Stimulated activated CD8-positive, alpha-beta memory T cell treated with anti-CD3 and anti-CD28 coated beads, Interleukin-2, amount 100 ng/mL, for 1 hour (primary cell): Measurements from ENCODE around the gene GALNT17.
"Not testable (repeated sequence)": the region's sequence is repeated elsewhere in the genome, so short reads cannot be mapped to it uniquely, and the experiment has no call there.

ENCODE experiments used
- DNase-seq, 2 donors: peaks; one replicate each; pipeline ENCODE4 v3.0.0-alpha.2; 2020; ENCODE audit warnings: low read depth in 2 of 2

The GALNT17 gene

DNA sequence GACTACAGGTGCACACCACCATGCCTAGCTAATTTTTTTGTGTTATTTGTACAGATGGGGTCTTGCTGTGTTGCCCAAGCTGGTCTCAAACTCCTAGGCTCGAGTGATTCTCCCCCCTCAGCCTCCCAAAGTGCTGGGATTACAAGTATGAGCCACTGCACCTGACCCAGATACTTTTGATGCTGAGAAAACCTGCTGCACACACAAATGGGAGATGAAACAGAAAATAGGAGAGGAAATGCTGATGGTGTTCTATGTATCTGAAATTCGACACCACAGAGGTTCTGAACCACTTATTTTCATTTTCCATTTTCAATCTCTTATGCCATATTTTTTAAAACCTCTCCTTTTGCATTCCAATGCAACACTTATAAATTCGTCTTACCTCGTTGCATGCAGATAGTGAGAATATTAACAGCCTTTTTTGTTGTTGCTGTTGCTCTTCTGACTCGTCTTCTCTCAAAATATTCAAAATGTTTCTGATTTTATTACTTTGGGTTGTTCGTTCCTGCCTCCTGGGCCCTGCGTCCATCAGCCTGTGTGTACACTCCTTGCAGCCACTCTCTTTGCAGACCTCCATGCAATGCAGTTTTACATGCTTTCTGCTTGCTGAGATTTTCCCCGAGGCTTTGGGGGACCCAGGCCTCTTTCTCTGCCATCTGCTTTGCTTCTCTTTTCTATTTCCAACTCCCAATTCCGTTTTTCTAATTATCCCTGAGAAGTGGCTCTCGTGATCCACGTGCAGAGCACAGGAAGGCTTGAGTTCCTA, 556.1 kb downstream of the GALNT17 start:
- DNase-seq, result no peak

- no peak for DNase-seq
These were observed 559.6 kb downstream of the GALNT17 start for GRCh38 chr7:71691538-71691937.

DNA sequence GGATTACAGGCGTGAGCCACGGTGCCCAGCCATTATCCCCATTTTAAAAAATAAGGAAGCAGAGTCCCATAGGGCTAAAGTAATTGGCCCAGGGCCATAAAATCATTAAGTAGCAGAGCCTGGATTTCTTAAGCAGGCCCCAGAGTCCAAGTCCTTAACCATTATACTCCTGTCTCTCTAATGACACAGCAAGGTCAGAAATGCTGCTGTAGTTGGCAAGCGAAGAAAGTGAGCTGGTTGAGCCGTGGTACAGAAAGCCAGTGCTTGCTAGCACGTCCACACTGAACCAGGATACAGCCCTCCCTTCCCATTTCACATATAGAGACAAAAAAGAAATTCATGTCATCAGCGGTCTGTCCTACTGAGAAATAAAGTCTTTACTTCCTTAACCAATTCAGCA, 562.7 kb downstream of the GALNT17 start:
- no peak for DNase-seq

- DNase-seq, result no peak
These were observed 563.2 kb downstream of the GALNT17 start for GRCh38 chr7:71695186-71695585.

- no peak for DNase-seq
These were observed 564.6 kb downstream of the GALNT17 start for GRCh38 chr7:71696511-71696910.

DNA sequence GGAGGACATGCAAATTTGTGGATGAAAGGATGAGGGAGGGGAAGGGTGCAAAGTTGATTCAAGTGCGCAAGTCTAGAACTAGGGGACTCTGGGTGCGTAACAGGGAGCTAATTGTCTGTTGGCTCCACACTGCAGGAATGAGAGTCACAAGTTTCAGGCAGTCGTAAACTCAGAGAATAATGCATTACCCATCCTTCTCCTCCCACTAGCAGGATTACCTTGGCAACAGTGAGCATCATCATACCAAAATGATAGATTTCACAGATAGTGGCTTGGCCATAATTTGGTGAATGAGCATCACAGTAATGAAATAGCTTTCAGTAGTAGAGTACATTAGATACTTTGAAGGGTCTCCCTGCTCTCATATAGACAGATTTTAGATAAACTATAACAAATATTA, 565.5 kb downstream of the GALNT17 start:
- no peak for DNase-seq

- no peak for DNase-seq
These were observed 573.3 kb downstream of the GALNT17 start for GRCh38 chr7:71705217-71705616.

GRCh38 chr7:71705901-71706596, 574.1 kb downstream of the GALNT17 start:
- no peak for DNase-seq

GRCh38 chr7:71706597-71706975, 574.6 kb downstream of the GALNT17 start:
- no peak for DNase-seq

GRCh38 chr7:71707041-71707440, 575.1 kb downstream of the GALNT17 start:
- DNase-seq, result no peak

- DNase-seq, result no peak
These were observed 576.8 kb downstream of the GALNT17 start for GRCh38 chr7:71708710-71709109.

GRCh38 chr7:71710442-71710841, 578.5 kb downstream of the GALNT17 start:
- DNase-seq, result no peak

DNA sequence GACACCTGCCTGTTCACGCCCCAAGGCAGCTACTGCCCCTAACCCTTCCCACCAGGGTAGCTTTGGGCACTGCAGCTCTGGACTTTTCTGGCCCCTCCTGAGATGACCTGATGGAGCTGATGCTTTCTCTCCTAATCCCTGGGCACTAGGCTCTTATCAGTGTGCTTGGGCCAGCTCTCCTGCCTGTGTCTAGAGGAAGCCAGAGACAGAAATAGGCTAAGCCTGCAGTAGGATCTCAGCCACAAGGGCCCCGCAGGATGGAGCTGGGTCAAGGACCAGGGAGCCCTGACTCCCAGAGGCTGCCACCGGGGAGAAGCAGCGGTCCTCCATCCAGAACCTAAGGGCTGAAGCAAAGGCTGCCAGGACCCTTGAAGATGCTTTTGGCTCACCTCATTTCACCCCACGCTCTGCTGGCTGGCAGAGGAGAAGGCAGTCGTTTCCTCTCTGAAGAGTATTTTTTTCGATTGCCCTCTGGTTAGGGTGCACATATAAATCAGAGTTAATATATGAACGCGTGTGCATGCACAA, 580.8 kb downstream of the GALNT17 start:
- no peak for DNase-seq

DNA sequence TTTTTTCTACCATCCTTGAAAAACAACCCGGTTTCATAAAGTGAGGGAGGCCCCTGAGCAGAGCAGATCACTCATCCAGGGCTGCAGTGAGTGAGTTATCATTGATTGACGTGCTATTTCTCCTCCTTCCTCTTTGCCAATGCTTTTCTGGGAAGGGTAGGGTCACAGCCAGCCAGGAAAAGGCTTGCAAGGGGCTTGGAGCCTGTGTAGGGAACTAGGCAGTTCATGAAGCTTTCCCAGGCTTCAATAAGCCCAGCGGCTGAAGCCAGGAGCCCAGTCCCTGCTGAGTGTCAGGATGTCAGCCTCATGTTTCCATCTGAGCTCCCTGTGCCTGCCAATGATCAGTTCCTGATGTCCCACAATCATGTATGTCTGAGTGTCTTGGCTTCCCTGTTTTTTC, 584.7 kb downstream of the GALNT17 start:
- no peak for DNase-seq

GRCh38 chr7:71718563-71718962, 586.6 kb downstream of the GALNT17 start:
- no peak for DNase-seq

- no peak for DNase-seq
These were observed 589.8 kb downstream of the GALNT17 start for GRCh38 chr7:71721742-71722141.

- DNase-seq, result no peak
These were observed 591.9 kb downstream of the GALNT17 start for GRCh38 chr7:71723859-71724258.

DNA sequence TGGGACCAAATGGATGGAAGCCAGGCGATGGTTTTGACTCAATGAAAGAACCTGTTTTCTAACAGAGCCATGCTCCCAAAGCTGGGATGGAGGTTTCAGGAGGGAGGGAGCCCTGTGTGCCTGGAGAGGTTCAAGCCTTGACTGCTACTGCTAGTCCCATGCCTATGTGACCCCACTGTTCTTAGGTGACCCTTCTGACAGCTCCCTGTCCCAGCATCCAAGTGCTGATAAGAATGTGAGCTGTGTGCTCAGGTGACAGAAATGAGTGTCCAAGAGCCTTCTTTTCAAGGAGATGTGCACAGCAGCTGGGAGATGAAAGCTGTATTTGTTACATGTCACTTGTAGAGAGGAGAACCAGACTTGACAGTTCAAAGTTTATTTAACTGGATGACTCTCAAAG, 595.4 kb downstream of the GALNT17 start:
- no peak for DNase-seq

DNA sequence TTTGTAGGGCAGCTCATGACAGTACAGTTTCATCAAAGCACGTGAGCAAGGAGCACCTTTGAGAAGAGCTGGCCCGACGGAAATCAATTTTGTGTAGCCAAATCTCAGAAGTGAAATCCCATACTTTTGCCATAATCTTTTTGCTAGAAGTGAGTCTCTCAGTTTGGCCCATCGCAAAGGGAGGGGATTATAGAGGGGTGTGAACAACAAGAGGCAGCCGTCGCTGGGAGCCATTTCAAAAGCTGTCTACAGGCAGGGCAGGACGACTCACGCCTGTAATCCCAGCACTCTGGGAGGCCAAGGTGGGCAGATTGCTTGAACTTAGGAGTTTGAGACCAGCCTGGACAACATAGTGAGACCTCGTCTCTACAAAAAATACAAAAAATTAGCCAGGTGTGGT, 599.8 kb downstream of the GALNT17 start:
- DNase-seq, result no peak

DNA sequence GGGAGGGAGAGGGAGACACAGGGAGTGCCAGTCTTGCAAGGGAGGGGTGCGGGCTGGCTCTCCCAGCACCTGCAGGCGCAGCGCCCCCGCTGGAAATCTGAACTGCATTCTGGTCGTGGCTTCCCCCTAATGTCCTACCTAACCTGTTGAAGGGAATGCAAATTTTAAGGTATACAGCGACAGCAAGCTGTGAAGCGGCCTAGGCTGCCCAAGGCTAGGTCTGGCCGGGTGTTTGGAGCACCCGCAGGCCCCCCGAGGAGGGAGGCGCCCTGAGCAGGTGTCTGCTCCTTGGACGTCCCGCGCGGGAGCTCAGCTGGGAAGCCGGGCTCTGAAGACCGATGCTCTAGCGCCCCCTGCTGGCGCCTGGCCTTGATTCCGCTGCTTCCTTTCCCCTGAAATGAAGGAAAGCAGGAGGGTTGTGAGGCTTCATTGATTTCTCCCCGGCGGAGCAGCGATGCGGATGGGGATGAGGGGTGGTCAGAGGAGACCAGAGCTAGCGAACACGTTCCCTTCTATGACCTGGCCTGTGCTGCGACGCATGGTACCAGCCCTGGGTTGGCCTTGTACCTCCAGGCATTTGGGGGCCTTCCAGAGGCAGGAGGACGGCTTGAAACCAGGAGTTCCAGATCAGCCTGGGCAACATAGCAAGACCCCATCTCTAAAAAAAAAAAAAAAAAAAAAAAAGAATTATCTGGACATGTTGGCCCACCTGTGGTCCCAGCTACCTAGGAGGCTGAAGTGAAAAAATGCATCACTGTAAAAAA, 601.3 kb downstream of the GALNT17 start:
- DNase-seq, result peak; percentile 8 to 36

DNA sequence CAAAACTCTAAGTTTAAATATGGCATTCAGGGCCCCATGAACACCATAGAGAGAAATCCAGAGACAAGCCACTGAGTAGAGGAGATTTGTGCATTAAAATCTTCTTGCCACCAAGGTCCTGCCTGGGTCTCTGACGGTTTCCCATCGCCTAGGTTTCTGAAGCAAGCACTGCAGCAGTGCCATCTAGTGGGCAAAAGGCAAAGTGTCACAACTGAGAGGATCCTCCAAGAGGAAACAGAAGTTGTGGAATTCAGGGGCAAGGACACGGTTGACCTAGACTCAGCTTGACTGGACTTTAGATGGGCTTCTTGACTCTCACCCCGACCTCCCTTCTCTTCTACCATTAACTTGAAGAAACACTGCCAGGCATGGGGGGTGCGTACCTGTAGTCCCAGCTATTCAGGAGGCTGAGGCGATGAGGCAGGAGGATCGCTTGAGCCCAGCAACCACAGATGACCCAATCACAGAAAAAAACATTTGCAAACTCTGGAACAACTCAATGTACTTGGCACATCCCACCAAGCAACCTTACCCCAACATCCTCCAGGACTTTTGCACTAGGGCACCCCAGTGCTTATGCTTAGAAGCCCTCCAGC, 604.1 kb downstream of the GALNT17 start:
- peak in 1 of 2 donors; percentile 17 for DNase-seq

DNA sequence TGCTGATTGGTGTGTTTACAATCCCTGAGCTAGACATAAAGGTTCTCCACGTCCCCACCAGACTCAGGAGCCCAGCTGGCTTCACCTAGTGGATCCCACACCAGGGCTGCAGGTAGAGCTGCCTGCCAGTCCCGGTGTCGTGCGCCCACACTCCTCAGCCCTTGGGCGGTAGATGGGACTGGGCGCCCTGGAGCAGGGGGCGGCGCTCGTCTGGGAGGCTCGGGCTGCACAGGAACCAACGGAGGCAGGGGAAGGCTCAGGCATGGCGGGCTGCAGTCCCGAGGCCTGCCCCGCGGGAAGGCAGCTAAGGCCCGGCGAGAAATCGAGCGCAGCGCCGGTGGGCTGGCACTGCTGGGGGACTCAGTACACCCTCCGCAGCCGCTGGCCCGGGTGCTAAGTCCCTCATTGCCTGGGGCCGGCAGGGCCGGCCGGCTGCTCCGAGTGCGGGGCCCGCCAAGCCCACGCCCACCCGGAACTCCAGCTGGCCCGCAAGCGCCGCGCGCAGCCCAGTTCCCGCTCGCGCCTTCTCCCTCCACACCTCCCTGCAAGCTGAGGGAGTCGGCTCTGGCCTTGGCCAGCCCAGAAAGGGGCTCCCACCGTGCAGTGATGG, 606.1 kb downstream of the GALNT17 start:
- not testable (repeated sequence) for DNase-seq
